AG04449 (cell line): Measurements from ENCODE around the gene KCNF1.

ENCODE experiments used
- CTCF ChIA-PET: fragments of 350-600 bp; formaldehyde crosslinking; extraction: SDS; loops from one replicate; lab custom pipeline; 2021; ENCODE audit warnings: antibody characterized with exemption; lab: Yijun Ruan, JAX
- POLR2A ChIA-PET: fragments of 400-600, 350-600 bp; formaldehyde crosslinking; extraction: SDS; loops from one replicate; lab custom pipeline; 2020; ENCODE audit warnings: antibody characterized with exemption, inconsistent platforms; lab: Yijun Ruan, JAX
- DNase-seq: peaks from one replicate; pipeline ENCODE4 v3.0.0-alpha.2; 2010; ENCODE audit warnings: low read depth, low spot score
- H3K4me3 ChIP-seq: 2 replicates; pipeline ENCODE4 v1.5.1; 2011; ENCODE audit warnings: low read depth, mild to moderate bottlenecking, control low read depth, low read length
- CTCF ChIP-seq: IDR thresholded peaks from one replicate; pipeline ENCODE4 v1.5.1; 2011; ENCODE audit warnings: mild to moderate bottlenecking, moderate library complexity, low read length, control low read depth, inconsistent platforms; ENCODE audit not compliant: insufficient read depth; ENCODE audit errors: missing control alignments

Gene KCNF1

GRCh38 chr2:10903861-10904210 is 7.9 kb upstream of the KCNF1 start:
- ChIA-PET CTCF (interaction anchor here (1.0 kb wide), 1 partner anchor 221 kb away, joined by 3 read pairs; no protein-coding TSS in a partner anchor), POLR2A (no interaction called here)
- TF ChIP-seq CTCF = no peak
- H3K4me3 ChIP-seq = no peak overlapping the region
- DNase-seq = no peak

GRCh38 chr2:10904455-10904854 is 7.3 kb upstream of the KCNF1 start:
- H3K4me3 ChIP-seq = no peak overlapping the region
- no peak for DNase-seq
- ChIA-PET POLR2A (no interaction called here), CTCF (interaction anchor here (0.7 to 1.0 kb wide), 2 partner anchors 72 to 220 kb away, joined by 3 read pairs; no protein-coding TSS in a partner anchor)
- TF ChIP-seq CTCF = no peak

DNA sequence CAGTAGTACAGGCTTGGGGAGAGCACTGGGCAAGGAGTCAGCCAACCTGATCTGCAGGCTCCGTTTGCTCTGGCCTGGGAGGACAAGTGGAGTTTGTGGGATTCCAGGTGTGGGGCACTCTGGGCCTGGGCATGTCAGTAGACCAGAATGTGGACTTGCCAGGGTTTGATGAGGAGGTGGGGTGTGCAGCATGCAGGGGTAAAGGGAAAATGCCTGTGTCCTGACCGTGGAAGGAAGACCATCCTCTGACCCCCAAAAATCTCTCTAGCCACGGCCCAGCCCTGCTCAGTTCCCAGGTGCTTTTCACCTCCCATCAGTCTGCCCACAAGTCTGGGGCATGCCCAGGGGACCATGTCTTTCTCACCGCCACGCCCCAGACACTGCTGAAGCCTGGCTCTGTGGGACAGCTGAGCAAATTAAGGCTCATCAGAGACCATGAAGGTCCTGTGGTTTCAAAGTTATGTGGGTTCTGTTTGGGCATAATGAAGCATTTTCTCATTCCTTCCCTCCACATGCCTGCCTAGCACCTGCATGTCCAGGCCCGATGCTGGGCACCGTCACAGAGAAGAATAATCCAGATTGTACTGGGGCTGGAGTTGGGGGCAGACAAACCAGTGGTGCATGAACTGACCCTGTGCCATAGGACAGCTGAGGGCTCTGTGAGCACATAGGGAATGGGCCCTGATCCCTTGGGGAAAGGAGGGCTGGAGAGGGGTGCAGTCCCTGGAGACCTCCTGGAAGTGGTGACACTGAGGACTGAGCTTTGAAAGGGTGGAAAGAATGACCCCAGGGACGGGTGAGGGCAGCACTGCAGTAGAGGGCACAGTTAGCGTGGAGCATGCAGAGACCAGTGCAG is 6.5 kb upstream of the KCNF1 start:
- CTCF ChIA-PET = interaction anchor here (1.5 kb wide), 1 partner anchor 227 kb away, joined by 3 read pairs; no protein-coding TSS in a partner anchor
- POLR2A ChIA-PET = no interaction called here
- TF ChIP-seq CTCF = no peak
- DNase-seq = no peak
- no peak overlapping the region for H3K4me3 ChIP-seq

DNA sequence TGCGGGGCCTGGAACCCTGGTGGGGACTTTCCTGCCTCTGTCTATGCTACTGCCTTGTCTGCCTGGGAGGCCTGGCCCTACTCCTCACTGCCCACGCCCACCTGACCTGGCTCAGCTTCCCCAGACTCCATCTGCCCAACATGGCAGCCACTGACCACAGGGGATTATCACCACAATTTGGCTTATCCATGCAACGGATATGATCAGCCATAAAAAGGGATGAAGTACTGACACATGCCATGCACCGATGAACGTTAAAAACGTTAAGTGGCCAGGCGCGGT is 5.9 kb upstream of the KCNF1 start:
- no peak overlapping the region for H3K4me3 ChIP-seq
- ChIA-PET POLR2A (no interaction called here), CTCF (interaction anchor here (1.5 kb wide), 1 partner anchor 226 kb away, joined by 3 read pairs; no protein-coding TSS in a partner anchor)
- no peak for TF ChIP-seq CTCF
- no peak for DNase-seq

DNA sequence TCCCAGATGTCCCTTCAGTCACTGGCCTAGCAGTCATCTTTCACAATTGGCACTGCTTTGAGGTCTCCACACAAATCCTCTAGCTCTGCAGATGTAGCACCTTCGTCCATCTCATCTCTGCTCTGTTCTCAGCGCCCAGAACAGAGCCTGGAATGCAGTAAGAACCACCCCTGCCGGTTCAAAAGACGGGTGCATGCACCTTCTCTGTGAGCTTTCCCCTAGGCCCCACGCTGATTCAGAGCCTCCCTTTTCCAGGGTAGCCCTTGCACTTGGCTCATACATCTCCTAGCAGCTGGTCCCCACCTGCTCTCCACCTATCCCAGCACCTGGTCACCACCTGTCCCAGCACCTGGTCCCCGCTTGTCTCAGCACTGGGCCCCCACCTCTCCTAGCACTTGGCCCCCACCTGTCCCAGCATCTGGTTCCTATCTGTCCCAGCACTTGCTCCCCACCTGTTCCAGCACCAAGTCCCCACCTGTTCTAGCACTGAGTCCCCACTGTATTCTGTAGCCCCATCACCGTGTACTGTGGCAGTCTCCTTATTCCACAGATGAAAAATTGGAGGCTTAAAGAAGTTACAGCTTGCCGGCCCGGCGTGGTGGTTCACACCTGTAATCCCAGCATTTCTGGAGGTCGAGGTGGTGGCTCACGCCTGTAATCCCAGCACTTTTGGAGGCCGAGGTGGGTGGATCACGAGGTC is 4.7 kb upstream of the KCNF1 start:
- POLR2A ChIA-PET = no interaction called here
- no peak overlapping the region for H3K4me3 ChIP-seq
- TF ChIP-seq CTCF = no peak
- DNase-seq = no peak
- CTCF ChIA-PET = interaction anchor here (1.0 to 2.2 kb wide), 6 partner anchors 14 to 225 kb away, joined by 3 to 9 read pairs (median 3); no protein-coding TSS in a partner anchor

DNA sequence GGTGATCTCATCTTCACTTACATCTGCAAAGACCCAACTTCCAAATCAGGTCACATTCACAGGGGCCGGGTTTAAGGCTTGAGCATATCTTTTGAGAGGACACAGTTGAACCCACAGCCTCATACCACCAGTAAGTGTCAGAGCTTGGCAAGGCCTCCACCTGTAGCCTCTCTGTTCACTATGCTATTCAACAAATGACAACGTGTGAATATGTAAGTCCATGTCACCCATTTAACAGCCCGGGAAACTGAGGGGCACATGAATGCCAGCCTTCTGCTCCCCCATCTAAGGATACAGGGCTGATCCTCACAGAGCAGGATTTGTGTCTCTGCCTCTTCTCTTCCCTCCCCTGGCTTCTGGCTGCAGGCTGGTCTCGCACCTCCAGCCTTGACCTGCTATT is 3.5 kb upstream of the KCNF1 start:
- ChIA-PET POLR2A (no interaction called here), CTCF (interaction anchor here (0.8 to 2.2 kb wide), 4 partner anchors 18 to 216 kb away, joined by 3 to 9 read pairs (median 4); no protein-coding TSS in a partner anchor)
- no peak overlapping the region for H3K4me3 ChIP-seq
- no peak for TF ChIP-seq CTCF
- DNase-seq = no peak
